HG03342 (cell line): ENCODE measurements around the gene CEBPE.
"Not testable (repeated sequence)": the region's sequence is repeated elsewhere in the genome, so short reads cannot be mapped to it uniquely, and the experiment has no call there.

Source experiments
- ATAC-seq: cut with Tn5 transposase; IDR thresholded peaks from one replicate; pipeline ENCODE4 v1.9.1; 2021; ENCODE audit warnings: mild to moderate bottlenecking, moderate library complexity; ENCODE audit not compliant: unreplicated experiment

The CEBPE gene

DNA sequence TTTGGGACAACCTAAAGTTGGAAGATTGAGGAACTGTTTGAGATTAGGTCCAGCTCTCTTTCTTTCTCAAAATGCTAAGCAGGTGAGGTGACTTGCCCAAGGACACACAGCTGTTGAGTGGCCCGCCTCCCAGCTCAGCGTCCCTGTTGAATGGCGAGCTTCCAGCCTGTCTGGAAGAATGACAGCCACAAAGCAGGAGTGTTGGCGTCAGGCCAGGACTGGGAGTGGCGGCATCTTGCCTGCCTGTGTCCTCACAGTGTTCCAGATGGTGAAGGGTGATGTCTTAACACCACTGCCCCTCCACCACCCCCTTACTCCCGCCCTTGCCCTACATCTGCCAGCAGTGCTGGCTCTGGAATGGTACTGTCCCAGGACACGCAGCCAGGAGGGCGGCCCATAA, 4.4 kb upstream of the CEBPE start:
- ATAC-seq, result no peak

DNA sequence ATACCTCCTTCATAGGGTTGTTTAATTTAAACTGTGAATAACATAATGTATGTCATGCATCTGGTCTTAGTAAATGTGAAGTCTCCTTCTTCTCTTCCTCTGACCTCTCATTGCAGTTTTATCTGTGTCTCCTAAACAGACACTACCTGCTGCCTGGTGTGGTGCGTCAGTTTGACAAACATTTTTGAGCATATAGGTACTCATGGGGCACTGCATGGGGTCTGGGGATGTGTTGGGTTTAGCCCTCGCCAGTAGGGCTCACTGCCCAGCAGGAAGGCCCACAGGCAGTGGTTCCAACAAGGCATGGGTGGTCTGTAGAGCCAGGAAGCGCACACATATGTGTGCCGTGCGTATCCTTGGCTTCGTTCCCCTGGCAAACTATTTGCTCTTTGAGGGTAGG, 3.0 kb upstream of the CEBPE start:
- no peak for ATAC-seq

DNA sequence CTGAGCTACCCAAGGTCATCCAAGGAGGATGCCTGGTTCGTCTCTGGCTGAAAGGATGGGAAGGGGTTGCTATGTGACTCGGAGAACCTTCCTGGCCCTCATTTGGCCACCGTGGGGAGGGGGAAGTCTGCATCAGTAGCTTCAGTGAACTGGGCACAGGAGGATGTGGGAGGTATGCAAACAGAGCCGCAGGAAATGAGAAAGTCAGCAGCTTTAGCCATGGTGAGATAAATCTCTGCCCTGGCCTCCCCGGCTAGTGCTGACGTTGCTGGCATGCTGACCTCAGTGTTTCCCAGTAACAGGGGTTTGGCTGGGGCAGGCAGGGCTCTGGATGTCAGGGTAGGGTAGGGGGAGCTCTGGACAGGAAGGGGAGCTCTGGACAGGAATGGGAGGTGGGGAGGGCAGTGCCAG, 2.3 kb upstream of the CEBPE start:
- ATAC-seq, result no peak

DNA sequence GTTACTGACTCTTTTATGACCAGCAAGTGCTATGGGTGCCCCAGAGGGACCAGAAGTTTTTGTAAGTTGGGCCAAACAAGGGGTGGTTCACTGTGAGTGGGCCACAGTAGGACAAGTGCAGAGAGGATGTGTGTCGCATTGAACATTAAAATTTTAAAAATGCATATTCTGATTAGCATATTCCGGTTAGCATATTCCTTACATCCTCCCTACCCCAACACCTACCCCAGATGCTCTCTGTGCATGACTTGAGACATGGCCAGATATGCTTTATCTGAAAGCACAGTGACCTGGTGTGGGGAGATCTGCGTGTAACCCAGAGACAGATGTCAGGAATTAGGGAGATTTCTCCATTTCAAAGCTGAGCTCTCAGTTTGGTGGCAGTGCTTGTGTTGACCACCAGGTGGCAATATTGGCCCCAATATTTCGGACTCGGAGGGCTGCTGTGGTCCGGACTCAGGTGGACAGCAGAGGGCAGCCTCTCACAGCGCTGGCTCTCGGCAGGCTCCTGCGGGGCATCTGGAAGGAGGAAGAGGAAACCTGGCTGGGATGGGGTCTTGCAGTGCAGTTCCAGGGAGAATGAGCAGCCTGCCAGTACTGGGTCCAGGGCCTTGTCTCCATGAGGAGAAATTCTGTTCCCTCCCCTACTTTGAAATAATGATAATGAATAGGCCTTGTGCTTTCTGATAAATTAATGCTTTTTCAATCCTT, 1.6 kb upstream of the CEBPE start:
- peak; percentile 78 for ATAC-seq

DNA sequence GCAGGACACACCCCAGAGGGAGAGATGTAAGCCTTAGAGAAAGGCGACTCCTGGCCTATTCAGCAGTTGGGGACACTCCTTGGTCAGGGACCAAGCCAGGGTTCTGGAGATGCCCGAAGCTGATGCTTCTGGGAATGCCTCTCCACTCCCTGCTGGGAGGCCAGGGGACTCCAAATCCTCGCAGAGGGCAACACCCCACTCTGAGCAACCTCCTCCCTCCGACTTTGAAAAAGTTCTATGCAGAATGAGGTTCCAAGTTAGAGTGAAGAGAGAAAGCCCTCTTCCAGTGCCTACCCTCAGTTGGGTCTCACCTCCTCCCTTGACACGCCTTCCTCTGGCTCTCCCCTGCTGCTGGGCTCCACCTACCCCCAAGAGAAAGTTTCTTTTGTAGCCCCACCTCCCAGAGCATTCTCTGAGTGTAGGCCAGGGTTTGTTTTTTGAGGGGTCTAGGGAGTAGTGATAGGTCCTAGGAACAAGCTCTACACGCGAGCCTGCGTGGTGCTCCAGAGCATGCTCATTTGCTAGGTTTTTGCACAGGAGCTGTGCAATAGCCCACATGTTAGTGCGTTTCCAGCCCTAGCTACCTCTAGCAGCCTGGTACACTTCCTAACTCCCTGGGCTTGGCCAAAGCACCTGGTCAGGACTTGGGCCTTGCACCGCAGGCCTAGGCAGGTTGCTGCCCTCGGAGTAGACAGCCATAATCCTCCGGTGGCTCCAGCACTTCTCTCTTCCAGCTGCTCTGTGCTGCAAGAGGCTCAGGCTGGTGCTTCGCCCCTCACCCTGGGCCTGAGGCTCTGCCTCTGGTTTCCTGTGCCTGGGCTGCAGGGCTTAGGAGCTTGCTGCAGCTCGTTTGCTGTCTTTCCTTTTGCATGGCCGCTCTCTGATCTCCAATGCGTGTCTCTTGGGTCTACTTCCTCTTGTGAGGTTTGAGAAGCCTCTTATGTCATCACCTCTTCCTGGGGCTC, 590 bp upstream of the CEBPE start:
- no peak for ATAC-seq

DNA sequence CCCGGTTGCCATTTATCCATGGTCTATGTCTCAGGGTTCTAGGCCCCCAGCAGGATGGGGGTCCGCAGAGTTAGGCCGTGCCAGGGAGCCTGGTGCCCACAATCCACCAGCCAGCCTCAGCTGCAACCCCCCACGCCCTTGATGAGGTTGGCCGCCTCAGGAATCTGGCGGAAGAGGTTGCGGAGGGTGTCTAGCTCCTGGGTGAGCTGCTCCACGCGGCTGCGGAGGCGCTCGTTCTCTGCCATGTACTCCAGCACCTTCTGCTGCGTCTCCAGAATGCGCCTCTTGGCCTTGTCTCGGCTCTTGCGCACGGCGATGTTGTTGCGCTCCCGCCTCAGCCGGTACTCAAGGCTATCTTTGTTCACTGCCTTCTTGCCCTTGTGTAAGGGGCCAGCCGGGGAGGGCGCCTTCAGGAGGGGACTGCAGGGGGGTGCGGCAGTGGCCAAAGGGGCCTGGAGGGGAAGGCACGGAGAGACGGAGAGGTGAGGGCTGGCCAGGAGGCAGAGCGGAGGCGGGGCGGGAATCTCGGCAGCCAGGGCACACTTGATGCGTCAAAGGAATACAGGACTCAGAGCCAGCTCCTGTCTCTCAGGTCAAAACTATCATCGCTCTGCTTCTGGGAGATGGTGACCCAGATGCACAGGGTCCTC, 1.6 kb downstream of the CEBPE start:
- ATAC-seq, result no peak

DNA sequence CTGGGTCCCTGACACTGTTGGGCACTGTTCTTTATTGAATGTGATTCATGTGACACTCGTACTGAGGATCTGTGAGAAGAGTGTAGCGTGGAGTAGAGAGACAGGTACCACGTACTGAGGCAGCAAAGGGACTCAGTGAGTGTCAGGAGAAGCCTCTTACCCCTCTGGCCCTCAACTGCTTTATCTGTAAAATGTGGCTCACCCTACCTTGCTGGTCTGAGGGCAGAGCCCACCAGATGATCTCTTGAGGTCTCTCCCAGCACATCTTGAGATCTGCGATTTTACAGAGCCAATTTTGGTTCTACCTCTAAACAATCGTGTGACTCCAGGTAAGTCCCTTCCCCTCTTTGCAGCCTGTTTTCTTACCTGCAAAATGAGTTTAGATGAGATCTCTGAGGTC, 3.1 kb downstream of the CEBPE start:
- no peak for ATAC-seq

DNA sequence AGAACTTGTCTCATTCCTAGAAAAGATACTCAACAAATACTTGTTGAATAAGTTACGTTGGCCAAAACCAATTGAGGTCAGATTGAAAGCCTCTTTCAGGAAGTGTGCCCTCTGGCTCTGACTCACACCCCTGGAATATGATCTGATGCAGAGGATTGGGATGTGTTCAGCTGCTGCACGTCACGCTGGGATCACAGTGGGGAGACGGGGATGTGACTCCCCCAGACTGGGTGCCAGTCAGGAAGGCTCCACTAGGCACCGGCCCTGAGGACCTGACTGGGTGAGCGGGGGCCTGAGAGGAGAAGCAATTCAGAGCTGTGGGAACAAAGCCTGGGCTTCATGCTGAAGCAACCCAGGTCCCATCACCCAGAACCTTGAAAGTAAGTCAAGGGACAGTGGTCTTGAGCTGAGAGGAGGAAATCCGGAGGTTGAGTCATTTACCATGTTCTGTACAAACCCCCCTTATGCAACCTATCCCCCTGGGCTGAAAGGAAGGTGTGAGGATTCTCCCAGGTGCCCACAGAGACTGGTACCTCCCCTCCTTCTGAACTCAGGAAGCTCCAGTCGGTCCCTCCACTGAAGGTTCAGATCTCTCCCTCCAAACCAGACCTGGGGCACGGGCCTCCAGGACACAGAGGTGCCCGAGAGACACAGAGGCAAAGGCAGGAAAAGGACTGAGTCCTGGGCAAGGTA, 3.9 kb downstream of the CEBPE start:
- ATAC-seq, result no peak

DNA sequence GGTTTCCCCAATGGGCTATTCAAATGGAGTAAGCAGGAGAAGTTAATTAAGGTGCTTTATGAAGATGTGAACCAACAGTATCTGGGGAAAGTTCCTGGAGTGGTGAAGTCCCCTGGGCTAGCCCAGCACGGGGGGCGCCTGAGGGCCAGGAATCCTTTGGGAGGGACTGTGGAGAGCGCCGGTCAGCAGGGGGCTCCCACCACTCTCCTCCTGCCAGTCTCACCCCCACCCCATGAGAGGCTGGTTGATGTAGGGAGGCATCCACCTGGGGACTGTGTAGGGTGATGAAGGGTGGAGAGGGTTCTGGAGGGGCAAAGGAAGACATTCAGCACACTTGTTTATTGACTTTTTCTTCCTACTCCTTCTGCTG, 4.4 kb downstream of the CEBPE start:
- no peak for ATAC-seq

DNA sequence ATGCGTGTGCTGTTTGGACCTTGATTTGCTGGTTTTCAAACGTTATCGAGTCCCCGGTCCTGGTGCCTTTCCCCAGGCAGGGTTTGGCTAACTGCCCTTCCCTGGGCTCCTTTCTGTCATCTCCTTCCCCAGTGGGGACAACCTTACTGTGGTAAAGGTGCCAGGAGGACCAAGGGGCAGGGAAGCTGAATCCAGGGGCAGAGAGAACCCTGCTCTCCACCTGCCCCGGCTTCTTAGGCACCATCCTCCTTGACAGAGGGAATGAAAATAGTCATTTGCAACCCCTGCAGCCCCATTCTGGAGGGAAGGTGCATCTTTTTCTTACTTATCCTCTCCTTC, 5.0 kb downstream of the CEBPE start:
- ATAC-seq, result no peak

DNA sequence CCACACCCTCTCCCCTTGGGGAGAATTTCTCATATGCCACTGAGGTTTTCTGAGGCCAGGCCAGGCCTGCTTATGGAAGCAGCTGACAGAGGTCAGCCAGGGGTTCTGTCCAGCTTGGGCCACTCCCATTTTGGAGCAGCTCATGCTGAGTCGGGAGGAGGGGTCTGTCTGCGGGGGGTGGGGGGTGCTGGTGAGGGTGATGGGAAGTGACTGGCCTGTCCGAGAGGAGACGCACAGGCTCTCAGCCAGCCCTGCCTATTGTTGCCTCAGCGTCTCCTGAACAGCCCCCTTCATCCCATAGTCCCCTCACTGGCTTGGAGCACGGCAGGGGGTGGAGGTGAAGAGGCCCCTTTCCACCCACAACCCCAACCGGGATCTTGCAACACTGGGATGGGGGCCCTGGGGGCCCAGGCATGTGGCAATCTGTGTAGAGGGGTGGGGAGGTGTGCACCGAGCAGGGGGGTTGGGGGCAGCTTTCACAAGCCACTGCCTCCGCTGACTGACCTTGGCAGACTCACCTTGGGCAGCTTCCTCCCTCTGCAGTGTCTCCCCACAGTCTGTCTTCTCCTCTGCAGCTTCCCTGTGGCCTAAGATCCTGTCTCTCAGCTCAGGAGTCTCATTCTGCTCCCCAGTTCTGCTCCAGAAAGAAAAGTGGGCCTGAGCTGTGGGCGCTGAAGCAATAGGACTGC, 5.5 kb downstream of the CEBPE start:
- ATAC-seq, result no peak

DNA sequence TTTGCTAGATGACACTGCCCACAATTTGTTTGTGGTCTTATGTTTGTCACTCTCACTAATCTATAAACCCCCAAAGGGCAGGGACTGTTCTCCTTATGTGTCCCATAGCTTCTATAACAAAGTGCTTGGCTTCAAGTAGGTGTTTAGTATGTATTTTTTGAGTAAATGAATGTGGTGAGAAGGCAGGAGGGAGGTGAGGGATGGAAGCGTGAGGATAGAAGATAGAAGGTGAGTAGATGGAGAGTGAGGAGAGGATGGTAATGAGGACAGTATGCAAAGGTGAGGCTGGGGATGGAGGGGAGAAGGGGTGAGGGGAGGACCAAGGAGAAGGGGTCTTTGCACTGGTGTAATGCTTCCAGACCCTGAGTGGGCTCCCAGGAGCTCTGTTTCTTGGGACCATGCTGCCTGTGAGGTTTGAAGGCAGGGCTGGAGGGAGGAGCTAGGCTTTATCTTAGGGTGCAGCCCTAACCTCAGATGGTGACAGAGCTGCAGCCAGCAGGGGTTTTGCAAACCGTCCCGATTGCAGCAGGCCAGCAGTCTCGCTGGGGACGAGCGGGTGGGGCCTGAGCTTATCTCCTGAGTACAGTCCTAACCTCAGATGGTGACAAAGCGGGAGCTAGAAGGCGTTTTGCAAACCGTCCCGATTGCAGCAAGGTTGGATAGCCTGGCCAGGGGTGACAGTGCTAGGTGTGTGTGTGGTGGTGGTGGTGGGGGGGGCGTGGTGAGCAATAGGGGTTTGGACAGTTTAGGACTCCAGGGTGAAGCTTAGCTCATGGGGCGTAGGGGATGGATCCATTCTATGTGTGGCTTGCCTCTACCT, 6.5 kb downstream of the CEBPE start:
- no peak for ATAC-seq

DNA sequence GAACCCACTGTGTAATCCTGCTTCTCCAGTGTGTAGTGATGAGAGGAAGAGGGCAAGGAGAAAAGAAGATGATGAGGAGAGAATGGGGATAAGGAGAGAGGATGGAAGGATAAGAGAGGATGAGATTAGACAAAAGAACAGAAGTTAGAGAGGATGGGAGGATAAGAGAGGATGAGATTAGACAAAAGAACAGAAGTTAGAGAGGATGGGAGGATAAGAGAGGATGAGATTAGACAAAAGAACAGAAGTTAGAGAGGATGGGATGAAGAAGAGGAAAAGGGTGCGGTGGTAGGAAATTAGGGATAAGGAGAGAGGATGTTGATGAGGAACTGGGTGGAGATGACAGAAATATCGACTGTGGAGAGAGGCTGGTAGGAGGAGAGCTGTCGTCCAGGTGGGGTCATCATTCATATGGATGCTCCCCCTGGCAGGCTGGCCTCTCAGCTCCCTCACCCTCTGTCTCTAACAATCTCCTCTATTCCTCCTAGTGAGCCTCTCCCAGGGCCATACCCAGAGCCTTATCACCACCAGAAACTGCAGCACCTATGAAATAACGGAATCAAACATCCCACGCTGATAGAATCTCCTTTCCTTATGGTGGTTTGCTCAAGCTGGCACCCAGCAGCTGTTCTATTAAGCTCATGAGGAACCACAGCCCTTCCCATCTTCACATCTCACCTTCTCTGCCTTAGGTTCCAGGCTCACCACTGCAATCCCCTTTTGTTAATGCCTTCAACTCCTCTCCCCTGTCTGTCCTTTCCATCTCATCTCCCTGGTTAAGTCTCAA, 8.3 kb downstream of the CEBPE start:
- no peak for ATAC-seq

DNA sequence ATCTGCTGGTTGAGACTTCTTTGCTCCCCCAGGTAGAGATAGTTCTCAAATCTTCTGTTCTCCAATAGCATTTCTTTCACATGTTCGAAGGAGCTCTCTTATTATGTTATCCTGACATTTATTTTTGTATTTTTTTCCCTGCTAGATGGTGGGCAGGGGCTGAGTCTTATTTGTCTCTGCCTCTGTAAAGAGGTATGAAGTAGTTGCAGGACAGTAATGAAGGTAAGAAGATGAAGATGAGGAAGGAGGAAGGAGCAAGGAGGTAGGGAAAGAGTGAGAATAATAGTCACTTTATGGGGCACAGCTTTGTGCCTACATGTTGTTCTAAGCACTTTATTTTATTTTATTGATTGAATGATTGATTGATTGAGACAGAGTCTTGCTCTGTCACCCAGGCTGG, 9.3 kb downstream of the CEBPE start:
- ATAC-seq, result no peak

DNA sequence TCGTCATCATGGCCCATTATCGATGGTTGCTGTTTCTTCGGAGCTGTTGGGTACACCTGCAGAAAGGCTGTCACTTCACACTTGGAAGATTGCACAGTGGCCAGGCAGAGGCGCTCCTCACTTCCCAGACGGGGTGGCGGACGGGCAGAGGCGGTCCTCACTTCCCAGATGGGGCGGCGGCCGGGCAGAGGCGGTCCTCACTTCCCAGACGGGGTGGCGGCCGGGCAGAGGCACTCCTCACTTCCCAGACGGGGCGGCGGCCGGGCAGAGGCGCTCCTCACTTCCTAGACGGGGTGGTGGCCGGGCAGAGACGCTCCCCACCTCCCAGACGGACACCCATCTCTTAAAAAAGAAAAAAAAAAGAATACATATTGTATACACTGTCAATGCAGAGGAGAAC, 10.9 kb downstream of the CEBPE start:
- ATAC-seq, result not testable (repeated sequence)

DNA sequence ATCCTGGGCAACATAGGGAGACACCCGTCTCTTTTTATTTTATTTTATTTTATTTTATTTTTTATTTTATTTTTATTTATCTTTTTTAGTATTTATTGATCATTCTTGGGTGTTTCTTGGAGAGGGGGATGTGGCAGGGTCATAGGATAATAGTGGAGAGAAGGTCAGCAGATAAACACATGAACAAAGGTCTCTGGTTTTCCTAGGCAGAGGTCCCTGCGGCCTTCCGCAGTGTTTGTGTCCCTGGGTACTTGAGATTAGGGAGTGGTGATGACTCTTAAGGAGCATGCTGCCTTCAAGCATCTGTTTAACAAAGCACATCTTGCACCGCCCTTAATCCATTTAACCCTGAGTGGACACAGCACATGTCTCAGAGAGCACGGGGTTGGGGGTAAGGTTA, 11.4 kb downstream of the CEBPE start:
- ATAC-seq, result not testable (repeated sequence)

DNA sequence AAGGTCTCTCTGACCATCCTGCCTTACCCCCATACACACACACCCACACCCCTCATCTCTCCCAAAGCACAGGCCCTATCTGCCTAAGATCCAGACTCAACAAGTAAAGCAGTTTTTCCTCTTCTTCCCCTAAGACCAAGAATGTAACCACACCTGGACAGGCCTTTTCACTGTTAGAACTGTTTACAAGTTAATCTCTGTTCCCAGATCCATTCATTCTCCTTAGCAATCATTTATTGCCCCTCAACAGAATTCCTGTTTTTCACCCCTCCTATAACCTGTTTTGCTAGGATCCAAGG, 12.4 kb downstream of the CEBPE start:
- no peak for ATAC-seq

DNA sequence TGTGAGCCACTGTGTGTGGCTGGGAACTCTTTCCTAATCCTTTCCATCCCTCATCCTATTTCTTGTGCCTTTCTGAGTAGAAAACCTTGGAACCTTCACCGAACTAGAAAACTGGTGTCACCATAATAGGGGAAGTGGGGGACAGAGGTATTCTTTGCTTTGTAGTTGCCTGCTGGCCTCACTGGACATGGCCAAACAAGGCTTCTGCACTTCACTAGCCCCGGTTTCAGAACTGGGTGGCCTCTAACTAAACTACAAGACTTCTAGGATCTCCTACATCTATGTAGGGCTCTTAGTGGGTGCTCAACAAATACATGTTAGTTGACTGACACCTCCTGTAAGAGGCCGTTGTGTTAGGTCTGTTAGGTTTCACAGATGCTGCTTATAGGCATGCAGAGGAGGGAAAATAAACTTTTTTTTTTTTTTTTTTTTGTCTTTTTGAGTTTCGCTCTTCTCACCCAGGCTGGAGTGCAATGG, 13.7 kb downstream of the CEBPE start:
- ATAC-seq, result no peak
